HG03378 (cell line): Measurements from ENCODE around the gene CRLF2.
"Not testable (repeated sequence)": the region's sequence is repeated elsewhere in the genome, so short reads cannot be mapped to it uniquely, and the experiment has no call there.

Experiments
- ATAC-seq: cut with Tn5 transposase; IDR thresholded peaks from one replicate; pipeline ENCODE4 v1.9.1; 2021; ENCODE audit warnings: mild to moderate bottlenecking, moderate library complexity; ENCODE audit not compliant: unreplicated experiment

Gene CRLF2

DNA sequence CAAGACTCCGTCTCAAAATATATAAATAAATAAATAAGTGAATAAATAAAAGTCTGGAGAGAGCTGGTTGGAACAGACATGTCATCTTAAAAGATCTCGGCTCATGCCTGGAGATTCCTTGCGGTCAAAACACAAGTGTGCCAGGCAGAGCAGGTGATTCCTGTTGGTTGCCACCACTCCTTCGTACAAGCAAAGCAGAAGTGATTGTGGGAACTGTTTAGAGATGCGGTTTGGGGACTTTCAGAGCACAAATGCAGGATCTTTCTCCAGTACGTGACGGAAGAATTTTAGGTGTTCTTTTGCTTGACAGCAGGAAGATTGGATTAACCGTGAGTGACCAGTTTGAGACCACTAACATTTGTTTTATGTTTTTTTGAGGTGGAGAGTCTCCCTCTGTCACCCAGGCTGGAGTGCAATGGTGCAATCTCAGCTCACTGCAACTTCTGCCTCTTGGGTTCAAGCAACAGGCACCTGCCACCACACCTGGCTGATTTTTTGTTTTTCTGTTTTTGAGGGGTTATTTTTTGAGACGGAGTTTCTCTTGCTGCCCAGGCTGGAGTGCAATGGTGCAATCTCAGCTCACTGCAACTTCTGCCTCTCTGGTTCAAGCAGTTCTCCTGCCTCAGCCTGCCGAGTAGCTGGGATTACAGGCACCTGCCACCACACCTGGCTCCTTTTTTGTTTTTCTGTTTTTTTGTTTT lies 2.8 kb upstream of the CRLF2 start:
- ATAC-seq = peak; percentile 46

DNA sequence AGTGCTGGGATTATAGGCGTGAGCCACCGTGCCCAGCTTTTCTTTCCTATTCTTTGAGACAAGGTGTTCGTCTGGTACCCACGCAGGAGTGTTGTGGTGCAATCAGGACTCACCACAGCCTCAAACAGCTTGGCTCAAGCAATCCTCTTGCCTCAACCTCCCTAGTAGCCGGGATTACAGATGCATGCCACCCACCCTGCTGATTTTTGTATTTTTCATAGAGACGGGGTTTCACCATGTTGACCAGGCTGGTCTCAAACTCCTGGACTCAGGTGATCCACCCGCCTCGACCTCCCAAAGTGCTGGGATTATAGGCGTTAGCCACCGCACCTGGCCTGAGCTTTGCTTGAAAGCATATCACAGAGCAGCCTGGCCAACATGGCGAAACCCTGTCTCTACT lies 1.5 kb upstream of the CRLF2 start:
- no peak for ATAC-seq

GRCh38 chrX:1210844-1211243 lies 1.6 kb downstream of the CRLF2 start:
- no peak for ATAC-seq

- no peak for ATAC-seq
Observed at GRCh38 chrX:1207496-1208025, 4.9 kb downstream of the CRLF2 start.

DNA sequence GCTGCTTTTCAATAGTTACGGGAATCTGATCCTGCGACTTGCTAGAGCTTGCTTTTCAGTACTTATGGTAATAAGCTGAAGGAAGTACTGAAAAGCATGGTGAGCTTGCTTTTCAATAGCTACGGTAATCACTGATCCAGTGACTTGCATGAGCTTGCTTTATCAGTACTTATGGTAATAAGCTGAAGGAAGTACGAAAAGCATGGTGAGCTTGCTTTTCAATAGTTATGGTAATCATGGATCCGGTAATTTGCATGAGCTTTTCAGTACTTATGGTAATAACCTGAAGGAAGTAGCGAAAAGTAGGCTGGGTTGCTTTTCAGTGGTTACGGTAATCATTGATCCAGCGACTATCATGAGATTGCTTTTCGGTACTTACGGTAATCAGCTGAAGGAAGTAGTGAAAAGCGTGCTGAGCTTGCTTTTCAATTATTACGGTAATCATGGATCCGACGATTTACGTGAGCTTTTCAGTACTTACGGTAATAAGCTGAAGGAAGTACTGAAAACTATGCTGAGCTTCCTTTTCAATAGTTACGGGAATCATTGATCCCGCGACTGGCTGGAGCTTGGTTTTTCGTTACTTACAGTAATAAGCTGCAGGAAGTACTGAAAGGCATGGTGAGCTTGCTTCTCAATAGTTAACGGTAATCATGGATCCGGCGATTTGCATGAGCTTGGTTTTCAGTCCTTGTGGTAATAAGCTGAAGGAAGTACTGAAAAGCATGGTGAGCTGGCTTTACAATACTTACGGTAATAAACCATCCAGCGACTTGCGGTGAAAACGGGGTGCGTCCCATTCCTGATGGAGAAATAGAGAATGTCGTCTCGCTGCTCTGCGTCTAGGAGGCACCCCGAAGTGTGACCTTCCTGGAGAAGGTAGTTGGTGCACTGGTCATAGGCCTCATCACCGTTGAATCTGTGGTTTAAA lies 6.5 kb downstream of the CRLF2 start:
- ATAC-seq = no peak

GRCh38 chrX:1202251-1202650 lies 10.2 kb downstream of the CRLF2 start:
- ATAC-seq = no peak

GRCh38 chrX:1196436-1196835 lies 16.0 kb downstream of the CRLF2 start:
- ATAC-seq = no peak

DNA sequence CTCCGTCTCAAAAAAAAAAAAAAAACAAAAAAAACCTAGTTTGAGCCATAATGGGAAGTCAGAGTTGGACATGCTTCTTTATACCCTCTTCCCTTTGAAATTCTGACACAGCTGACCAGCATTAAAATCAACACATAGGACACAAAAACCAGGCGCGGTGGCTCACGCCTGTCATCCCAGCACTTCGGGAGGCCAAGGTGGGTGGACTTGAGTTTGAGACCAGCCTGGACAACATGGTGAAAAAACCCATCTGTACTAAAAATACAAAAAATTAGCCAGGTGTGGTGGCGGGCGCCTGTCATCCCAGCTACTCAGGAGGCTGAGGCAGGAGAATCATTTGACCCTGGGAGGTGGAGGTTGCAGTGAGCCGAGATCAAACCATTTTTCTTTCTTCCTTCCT lies 20.3 kb downstream of the CRLF2 start:
- ATAC-seq = not testable (repeated sequence)

DNA sequence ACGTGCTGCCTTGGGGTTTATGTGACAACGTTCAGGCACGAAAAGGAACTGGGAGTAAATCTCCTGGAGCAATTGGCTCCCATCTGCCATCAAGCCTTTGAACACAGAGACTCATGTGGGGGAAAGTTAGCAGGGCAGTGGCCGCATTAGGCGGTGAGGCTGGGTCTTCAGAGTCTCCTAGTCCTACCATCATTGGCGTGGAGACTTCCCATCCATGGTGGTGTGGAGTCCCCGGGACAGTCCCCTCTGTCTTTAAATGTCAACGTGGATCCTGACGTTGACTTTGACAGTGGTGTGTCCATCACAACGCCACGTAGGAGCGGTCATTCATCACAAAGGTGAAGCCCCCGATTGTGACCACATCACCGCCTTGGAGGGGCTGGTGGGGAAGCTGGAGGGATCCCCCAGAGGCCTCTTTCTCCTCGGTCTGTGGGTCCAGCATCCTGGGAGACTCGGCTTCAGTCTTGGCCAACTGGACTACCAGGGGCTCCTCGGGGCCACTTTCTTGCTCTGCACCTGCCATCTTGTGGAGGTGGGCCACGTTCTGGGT lies 21.8 kb downstream of the CRLF2 start:
- no peak for ATAC-seq

DNA sequence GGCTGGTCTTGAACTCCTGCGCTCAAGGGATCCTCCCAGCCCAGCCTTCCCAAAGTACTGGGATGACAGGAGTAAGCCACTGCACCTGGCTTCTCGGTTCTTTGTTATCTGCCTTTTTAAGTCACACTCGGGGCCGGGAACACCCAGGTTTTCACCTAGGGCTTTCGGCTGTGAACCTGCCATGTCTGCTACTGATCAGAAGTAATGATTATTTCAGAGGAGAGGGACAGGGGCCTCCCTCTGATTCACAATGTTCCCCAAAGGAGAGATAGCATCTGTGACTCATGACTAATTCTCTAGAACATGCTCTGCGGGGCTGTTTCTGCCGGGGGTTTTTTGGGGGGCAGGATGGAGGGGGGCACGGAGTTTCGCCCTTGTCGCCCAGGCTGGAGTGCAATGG lies 26.9 kb downstream of the CRLF2 start:
- ATAC-seq = no peak

- ATAC-seq = no peak
Observed at GRCh38 chrX:1182211-1182610, 30.2 kb downstream of the CRLF2 start.

DNA sequence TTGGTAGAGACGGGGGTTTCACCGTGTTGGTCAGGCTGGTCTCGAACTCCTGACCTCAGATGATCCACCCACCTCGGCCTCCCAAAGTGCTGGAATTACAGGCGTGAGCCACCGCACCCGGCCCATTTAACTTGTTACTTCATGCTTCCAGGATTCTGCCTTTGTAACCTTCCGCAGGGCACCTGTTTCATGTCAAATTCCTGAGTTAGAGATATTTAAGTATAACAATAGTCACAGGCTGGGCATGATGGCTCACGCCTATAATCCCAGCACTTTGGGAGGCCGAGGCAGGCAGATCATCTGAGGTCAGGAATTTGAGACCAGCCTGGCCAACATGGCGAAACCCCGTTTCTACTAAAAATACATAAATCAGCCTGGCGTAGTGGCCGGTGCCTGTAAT lies 30.8 kb downstream of the CRLF2 start:
- ATAC-seq = not testable (repeated sequence)

GRCh38 chrX:1181170-1181569 lies 31.3 kb downstream of the CRLF2 start:
- ATAC-seq = no peak

DNA sequence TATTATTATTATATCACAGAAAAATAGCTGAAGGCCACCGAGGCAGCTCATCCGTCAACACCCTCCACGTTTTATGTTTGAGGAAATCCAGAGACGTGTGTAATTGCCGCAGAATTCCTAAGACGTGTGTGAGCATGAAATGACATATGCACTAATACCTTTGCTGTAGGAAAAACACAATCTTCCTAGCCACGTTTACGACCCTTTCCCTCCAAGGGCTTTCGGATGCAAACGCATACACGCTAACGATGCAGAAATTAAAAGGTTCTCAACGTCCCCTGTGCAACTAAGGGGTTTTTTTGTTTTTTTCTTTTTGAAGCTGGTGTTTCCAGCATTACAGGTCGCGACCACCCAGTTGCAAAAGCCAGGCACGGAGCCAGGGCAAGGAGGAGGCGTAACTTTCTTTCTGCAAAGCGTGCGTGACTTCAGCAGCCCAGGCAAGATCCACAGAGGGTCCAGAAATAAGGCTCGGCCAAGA lies 33.8 kb downstream of the CRLF2 start:
- ATAC-seq = no peak

DNA sequence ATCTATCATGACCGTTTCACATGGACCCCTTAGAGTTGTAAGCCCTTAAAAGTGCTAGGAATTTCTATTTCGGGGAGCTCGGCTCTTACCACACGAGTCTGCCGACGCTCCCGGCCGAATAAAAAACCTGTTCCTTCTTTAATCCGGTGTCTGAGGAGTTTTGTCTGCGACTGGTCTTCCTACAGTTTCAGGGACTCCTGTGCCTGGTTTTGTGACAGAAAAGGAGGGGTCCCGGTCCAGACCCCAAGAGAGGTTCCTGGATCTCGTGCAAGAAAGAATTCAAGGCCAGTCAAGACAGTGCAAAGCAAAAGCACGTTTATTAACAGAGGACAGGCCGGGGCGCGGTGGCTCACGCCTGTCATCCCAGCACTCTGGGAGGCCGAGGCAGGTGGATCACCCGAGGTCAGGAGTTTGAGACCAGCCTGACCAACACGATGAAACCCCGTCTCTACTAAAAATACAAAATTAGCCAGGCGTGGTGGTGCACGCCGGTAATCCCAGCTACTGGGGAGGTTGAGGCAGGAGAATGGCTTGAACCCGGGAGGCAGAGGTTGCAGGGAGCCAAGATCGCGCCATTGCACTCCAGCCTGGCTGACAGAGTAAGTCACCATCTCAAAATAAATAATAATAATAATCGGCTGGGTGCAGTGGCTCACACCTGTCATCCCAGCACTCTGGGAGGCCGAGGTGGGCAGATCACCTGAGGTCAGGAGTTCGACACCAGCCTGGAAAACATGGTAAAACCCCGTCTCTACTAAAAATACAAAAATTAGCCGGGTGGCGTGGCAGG lies 35.7 kb downstream of the CRLF2 start:
- ATAC-seq = not testable (repeated sequence)

GRCh38 chrX:1174609-1175545 lies 37.6 kb downstream of the CRLF2 start:
- ATAC-seq = not testable (repeated sequence)

GRCh38 chrX:1173435-1173834 lies 39.0 kb downstream of the CRLF2 start:
- ATAC-seq = not testable (repeated sequence)

DNA sequence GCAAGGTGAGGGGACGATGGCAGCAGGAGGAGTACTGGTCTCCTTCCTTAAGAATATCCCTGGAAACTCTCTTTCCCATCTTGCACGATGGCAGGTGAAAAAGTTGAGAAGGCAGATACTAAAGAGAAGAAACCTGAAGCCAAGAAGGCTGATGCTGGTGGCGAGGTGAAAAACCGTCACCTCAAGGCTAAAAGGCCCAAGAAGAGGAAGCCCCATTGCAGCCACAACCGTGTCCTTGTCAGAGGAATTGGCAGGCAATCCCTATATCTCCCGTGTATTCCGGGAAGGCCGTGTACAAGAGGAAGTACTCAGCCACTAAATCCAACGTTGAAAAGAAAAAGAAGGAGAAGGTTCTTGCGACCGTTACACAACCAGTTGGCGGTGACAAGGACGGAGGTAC lies 40.0 kb downstream of the CRLF2 start:
- no peak for ATAC-seq

DNA sequence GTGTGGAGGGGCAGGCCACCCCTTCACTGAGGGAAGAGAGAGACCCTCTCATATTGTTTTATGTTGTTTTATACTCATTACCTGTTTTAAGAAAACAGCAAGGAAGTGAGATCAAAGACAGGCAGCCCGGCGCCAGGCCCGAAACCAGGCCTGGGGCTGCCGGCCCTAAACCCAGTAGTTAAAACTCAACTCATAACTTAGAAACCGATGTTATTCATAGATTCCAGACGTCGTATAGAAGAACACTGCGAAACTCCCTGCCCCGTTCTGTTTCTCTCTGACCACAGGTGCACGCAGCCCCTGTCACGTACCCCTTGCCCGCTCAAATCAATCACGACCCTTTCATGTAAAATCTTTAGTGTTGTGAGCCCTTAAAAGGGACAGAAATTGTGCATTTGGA lies 40.5 kb downstream of the CRLF2 start:
- ATAC-seq = not testable (repeated sequence)

DNA sequence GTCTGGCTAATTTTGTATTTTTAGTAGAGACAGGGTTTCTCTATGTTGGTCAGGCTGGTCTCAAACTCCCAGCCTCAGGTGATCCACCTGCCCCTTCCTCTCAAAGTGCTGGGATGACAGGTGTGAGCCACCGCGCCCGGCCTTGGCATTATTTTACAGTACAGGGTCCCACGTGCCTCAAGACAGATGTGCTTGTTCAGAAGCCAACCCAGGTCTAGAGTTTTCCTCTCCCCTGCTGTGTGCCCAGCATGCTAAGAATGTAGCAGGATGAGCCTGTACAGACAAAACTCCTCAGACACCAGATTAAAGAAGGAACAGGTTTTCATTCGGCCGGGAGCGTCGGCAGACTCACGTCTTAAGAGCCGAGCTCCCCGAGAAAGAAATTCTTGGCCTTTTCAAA lies 42.2 kb downstream of the CRLF2 start:
- ATAC-seq = no peak
